HCT116 (cell line): ENCODE measurements around the gene SLC24A5.

Source experiments
- EGR1 ChIP-seq: IDR thresholded peaks from 2 replicates; pipeline ENCODE4 v1.6.1; 2012; ENCODE audit warnings: low read depth
- ELF1 ChIP-seq: IDR thresholded peaks from 2 replicates; pipeline ENCODE4 v1.6.1; 2012; ENCODE audit warnings: low read depth, borderline replicate concordance
- EZH2phosphoT487 ChIP-seq: fragments of 200-600 bp; IDR thresholded peaks from 2 replicates; pipeline ENCODE4 v1.6.1; 2018; ENCODE audit warnings: antibody characterized with exemption, borderline replicate concordance
- FOSL1 ChIP-seq: IDR thresholded peaks from 2 replicates; pipeline ENCODE4 v1.6.1; 2012; ENCODE audit warnings: low read depth
- JUND ChIP-seq: IDR thresholded peaks from 2 replicates; pipeline ENCODE4 v1.6.1; 2012
- POLR2A ChIP-seq: IDR thresholded peaks from 2 replicates; pipeline ENCODE4 v1.7.0; 2011; ENCODE audit warnings: borderline replicate concordance; ENCODE audit not compliant: insufficient read depth, insufficient read length; ENCODE audit errors: extremely low read depth
- POLR2AphosphoS5 ChIP-seq: IDR thresholded peaks from 2 replicates; pipeline ENCODE4 v1.6.1; 2011; ENCODE audit warnings: mild to moderate bottlenecking, low read depth, low read length, moderate library complexity
- SRF ChIP-seq: IDR thresholded peaks from 2 replicates; pipeline ENCODE4 v1.6.1; 2012; ENCODE audit warnings: low read depth
- ZNF274 ChIP-seq: fragments of 200-500 bp; sonication (Bioruptor generic); IDR thresholded peaks from 2 replicates; pipeline ENCODE4 v1.6.1; 2014; ENCODE audit warnings: mild to moderate bottlenecking, low read depth, low read length, inconsistent platforms
- TF ChIP-seq, protein P1 (sequence below), 3 experiments: fragments of 200-600 bp in 1 of 3; sonication (generic) in 1 of 3; IDR thresholded peaks in 2 of 3; conservative IDR thresholded peaks in 1 of 3; 2 replicates each; pipeline ENCODE4 v1.5.1; 2012 to 2017; ENCODE audit warnings: low read depth in 2 of 3, low read length in 2 of 3, antibody characterized with exemption in 1 of 3, borderline replicate concordance in 1 of 3, control low read depth in 1 of 3, mild to moderate bottlenecking in 1 of 3, mixed read lengths in 1 of 3, mixed run types in 1 of 3, moderate library complexity in 1 of 3; ENCODE audit not compliant: insufficient read depth in 1 of 3
- TF ChIP-seq, protein P2 (sequence below): IDR thresholded peaks from 2 replicates; pipeline ENCODE4 v1.6.1; 2012
- TF ChIP-seq, protein P3 (sequence below): IDR thresholded peaks from 2 replicates; pipeline ENCODE4 v1.6.1; 2012; ENCODE audit warnings: low read depth

DNA sequence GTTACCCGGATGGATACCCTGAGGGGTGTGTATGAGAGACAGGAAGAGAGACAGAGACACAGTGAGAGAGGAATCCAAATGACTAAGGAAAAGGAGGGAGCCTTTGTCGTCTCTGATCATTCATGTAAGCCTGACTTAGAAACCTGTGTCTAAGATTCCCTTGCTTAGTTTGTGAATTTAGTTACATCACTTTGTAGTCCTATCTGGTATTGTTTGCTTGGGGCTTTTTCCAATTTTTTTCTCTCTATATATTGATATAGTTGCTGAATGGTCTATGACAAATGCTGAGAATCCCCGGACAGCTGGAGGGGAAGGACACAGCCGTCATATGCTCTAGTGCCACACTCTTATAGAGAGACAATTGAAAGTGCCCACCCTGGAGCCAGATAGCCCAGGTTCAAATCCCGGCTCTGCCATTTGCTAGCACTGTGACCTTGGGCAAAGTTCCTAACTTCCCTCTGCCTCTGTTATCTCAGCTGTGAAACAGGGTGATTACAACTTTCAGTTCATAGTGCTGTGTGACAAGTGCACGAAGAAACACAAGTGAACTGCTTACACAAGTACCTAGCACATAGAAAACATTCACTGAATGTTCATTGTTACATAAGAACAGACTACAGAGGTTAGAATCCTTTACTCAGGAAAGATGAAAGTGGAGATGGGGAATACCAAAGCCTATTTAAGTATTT is 6.0 kb downstream of the SLC24A5 start:
- TF ChIP-seq EZH2phosphoT487 (no peak), SRF (no peak), POLR2A (no peak), POLR2AphosphoS5 (no peak), EGR1 (no peak), ELF1 (no peak), JUND (no peak), FOSL1 (no peak), ZNF274 (no peak)
- TF ChIP-seq, protein P1, sequence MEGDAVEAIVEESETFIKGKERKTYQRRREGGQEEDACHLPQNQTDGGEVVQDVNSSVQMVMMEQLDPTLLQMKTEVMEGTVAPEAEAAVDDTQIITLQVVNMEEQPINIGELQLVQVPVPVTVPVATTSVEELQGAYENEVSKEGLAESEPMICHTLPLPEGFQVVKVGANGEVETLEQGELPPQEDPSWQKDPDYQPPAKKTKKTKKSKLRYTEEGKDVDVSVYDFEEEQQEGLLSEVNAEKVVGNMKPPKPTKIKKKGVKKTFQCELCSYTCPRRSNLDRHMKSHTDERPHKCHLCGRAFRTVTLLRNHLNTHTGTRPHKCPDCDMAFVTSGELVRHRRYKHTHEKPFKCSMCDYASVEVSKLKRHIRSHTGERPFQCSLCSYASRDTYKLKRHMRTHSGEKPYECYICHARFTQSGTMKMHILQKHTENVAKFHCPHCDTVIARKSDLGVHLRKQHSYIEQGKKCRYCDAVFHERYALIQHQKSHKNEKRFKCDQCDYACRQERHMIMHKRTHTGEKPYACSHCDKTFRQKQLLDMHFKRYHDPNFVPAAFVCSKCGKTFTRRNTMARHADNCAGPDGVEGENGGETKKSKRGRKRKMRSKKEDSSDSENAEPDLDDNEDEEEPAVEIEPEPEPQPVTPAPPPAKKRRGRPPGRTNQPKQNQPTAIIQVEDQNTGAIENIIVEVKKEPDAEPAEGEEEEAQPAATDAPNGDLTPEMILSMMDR (IDR thresholded peaks at IDR 0.05 in 2 of 3, conservative IDR thresholded peaks at IDR 0.05 in 1 of 3; ENCODE audit: borderline replicate concordance in 1 of 3, insufficient read depth in 1 of 3, low read depth in 2 of 3, low read length in 2 of 3) = no peak
- TF ChIP-seq, protein P2, sequence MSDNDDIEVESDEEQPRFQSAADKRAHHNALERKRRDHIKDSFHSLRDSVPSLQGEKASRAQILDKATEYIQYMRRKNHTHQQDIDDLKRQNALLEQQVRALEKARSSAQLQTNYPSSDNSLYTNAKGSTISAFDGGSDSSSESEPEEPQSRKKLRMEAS = no peak
- TF ChIP-seq, protein P3, sequence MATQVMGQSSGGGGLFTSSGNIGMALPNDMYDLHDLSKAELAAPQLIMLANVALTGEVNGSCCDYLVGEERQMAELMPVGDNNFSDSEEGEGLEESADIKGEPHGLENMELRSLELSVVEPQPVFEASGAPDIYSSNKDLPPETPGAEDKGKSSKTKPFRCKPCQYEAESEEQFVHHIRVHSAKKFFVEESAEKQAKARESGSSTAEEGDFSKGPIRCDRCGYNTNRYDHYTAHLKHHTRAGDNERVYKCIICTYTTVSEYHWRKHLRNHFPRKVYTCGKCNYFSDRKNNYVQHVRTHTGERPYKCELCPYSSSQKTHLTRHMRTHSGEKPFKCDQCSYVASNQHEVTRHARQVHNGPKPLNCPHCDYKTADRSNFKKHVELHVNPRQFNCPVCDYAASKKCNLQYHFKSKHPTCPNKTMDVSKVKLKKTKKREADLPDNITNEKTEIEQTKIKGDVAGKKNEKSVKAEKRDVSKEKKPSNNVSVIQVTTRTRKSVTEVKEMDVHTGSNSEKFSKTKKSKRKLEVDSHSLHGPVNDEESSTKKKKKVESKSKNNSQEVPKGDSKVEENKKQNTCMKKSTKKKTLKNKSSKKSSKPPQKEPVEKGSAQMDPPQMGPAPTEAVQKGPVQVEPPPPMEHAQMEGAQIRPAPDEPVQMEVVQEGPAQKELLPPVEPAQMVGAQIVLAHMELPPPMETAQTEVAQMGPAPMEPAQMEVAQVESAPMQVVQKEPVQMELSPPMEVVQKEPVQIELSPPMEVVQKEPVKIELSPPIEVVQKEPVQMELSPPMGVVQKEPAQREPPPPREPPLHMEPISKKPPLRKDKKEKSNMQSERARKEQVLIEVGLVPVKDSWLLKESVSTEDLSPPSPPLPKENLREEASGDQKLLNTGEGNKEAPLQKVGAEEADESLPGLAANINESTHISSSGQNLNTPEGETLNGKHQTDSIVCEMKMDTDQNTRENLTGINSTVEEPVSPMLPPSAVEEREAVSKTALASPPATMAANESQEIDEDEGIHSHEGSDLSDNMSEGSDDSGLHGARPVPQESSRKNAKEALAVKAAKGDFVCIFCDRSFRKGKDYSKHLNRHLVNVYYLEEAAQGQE = no peak
